RWPE1 (cell line): Measurements from ENCODE around the gene KLHL11.
"Not testable (repeated sequence)": the region's sequence is repeated elsewhere in the genome, so short reads cannot be mapped to it uniquely, and the experiment has no call there.

Experiments used
- CTCF ChIA-PET: fragments of 350-600 bp; sonication (Branson Sonifier 250); formaldehyde crosslinking; extraction: SDS; loops from one replicate; lab custom pipeline; 2021; lab: Yijun Ruan, JAX
- POLR2A ChIA-PET: fragments of 400-600 bp; formaldehyde crosslinking; extraction: SDS; loops from one replicate; lab custom pipeline; 2020; ENCODE audit warnings: antibody characterized with exemption; ENCODE audit not compliant: low non-redundant PET; lab: Yijun Ruan, JAX
- DNase-seq: peaks from one replicate; pipeline ENCODE4 v3.0.0; 2012; ENCODE audit warnings: low spot score
- H3K27ac ChIP-seq: fragments of 450-650 bp; 2 replicates; pipeline ENCODE4 v1.5.1; 2017
- CTCF ChIP-seq: fragments of 450-650 bp; conservative IDR thresholded peaks from 2 replicates; pipeline ENCODE4 v1.5.1; 2017; ENCODE audit warnings: low read depth, mild to moderate bottlenecking

KLHL11 gene

DNA sequence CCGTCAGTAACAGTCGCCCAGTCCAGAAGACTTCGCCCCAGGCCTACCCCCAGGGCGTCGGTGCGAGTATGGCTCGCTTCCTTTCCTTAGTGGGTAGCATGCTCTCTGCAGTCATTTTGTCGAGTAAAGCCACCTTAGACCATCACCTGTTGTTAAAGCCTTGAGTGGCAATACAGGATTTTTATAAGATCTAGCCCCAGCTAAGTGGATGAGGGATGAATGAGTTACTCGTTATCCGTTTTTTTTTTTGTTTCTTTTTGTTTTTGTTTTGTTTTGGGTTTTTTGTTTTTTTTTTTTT, 322 bp upstream of the KLHL11 start:
- peak overlapping the region; percentile 85 for H3K27ac ChIP-seq
- DNase-seq, result no peak
- POLR2A ChIA-PET, result interaction anchor here (0.6 kb wide), 1 partner anchor 71 kb away, joined by 4 read pairs; no protein-coding TSS in a partner anchor
- TF ChIP-seq CTCF, result no peak
- CTCF ChIA-PET, result no interaction called here

DNA sequence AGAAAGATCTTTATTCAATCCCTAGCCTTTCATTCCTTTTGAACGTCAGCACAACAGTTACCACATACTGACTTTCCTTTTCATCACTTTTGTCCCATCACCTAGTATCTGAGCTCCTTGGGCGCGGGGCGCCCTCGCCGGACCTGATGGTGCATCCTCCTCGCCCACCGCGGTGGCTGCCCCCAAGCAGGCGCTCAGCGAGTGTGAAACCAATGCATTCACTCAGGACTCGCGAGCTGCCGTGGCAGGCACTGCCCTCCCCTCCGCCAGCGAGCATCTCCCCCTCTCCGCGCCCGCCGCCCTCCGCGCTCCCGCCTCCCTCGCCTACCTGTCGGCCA, 756 bp downstream of the KLHL11 start:
- CTCF ChIA-PET, result interaction anchor here (0.9 to 1.4 kb wide), 2 partner anchors 53 to 127 kb away, joined by 3 to 7 read pairs; no protein-coding TSS in a partner anchor
- no peak for DNase-seq
- POLR2A ChIA-PET, result interaction anchor here (1.0 kb wide), 1 partner anchor 66 kb away, joined by 3 read pairs; the partner anchor contains the start of gene ODAD4
- peak overlapping the region; percentile 85 for H3K27ac ChIP-seq
- no peak for TF ChIP-seq CTCF

- CTCF ChIA-PET, result interaction anchor here (0.7 to 1.4 kb wide), 2 partner anchors 27 to 126 kb away, joined by 3 to 7 read pairs; partner anchors contain the start of gene NT5C3B
- no peak overlapping the region for H3K27ac ChIP-seq
- no peak for TF ChIP-seq CTCF
- POLR2A ChIA-PET, result interaction anchor here (1.0 kb wide), 1 partner anchor 67 kb away, joined by 3 read pairs; the partner anchor contains the start of gene ODAD4
- no peak for DNase-seq
These were observed 2.0 kb downstream of the KLHL11 start for GRCh38 chr17:41863074-41863848.

GRCh38 chr17:41860254-41860931, 4.8 kb downstream of the KLHL11 start:
- TF ChIP-seq CTCF, result no peak
- H3K27ac ChIP-seq, result no peak overlapping the region
- ChIA-PET POLR2A (no interaction called here), CTCF (interaction anchor here (0.6 kb wide), 2 partner anchors 94 to 369 kb away, joined by 3 to 4 read pairs; no protein-coding TSS in a partner anchor)
- DNase-seq, result no peak

DNA sequence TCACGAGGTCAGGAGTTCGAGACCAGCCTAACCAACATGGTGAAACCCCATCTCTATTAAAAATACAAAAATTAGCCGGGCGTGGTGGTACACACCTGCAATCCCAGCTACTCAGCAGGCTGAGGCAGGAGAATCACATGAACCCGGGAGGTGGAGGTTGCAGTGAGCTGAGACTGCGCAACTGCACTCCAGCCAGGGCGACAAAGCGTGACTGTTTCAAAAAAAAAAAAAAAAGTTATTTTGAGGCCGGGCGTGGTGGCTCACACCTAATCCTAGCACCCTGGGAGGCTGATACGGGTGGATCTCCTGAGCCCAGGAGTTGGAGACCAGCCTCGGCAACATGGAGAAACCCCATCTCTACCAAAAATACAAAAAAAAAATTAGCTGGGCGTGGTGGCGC, 13.8 kb downstream of the KLHL11 start:
- DNase-seq, POLR2A ChIA-PET: not testable (repeated sequence)
- CTCF ChIA-PET, result interaction anchor here (0.6 kb wide), 1 partner anchor 101 kb away, joined by 5 read pairs; no protein-coding TSS in a partner anchor
- peak overlapping the region; percentile 14; the same call in 1 of the 2 replicates for H3K27ac ChIP-seq

DNA sequence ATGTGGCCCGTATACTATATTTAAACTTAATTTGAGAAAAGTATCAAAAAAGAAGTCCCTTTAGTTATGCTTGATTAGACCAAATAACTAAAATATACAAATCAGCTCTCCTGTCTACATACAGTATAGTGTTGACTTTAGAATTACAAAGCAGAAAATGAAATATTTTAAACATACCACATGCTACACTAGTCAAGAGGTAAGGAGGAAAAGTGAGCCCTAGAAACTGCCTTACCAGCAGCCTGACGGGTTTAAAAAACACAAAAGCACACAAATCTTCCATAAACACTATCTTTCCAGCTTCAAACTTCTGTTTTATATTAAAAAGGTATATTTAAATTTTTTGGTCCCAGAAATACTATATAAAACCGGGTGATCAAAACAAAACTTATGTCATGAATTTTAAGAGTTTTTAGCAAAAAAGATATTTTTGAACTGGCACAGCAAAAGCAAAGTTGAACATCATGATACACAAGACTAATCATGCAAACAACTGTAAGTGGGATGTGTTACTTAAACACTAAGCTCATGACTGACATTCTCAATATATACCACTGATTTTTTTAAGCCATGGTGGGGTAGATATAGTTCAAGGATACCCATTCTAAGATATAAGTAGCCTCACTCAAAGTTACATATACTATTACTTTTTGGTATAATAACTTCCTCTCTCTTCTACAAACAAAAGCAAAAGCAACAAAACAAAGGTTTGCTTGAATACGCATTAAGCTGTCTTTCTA, 15.8 kb downstream of the KLHL11 start:
- H3K27ac ChIP-seq, result no peak overlapping the region
- POLR2A ChIA-PET, result no interaction called here
- CTCF ChIA-PET, result no interaction called here
- no peak for DNase-seq
- no peak for TF ChIP-seq CTCF
